HAP-1 (cell line): Measurements from ENCODE around the gene GNAZ.
A peak's percentile ranks its signal among the peaks of the same experiment; 100 is the strongest.

ENCODE experiments used
- DNase-seq, 2 experiments: peaks; one replicate each; pipeline ENCODE4 v3.0.0-alpha.2; 2016 to 2020; ENCODE audit warnings: low spot score in 2 of 2
- H3K27me3 ChIP-seq: fragments of 250-450 bp; sonication (Bioruptor Pico); 2 replicates; pipeline ENCODE4 v1.5.1; 2020; ENCODE audit warnings: low read depth, mild to moderate bottlenecking, moderate library complexity
- H3K36me3 ChIP-seq: fragments of 250-450 bp; sonication (Bioruptor Pico); replicated peaks from 2 replicates; pipeline ENCODE4 v1.5.1; 2020; ENCODE audit warnings: mild to moderate bottlenecking
- H3K4me1 ChIP-seq: fragments of 250-450 bp; sonication (Bioruptor Pico); 2 replicates; pipeline ENCODE4 v1.5.1; 2020; ENCODE audit warnings: mild to moderate bottlenecking
- H3K4me3 ChIP-seq: fragments of 250-450 bp; sonication (Bioruptor Pico); 2 replicates; pipeline ENCODE4 v1.5.1; 2020; ENCODE audit warnings: mild to moderate bottlenecking, moderate library complexity
- H3K9me3 ChIP-seq: fragments of 250-450 bp; sonication (Bioruptor Pico); 2 replicates; pipeline ENCODE4 v1.5.1; 2020; ENCODE audit warnings: mild to moderate bottlenecking, moderate library complexity
- in situ Hi-C: fragments of 300-500 bp; cut with MboI; formaldehyde crosslinking; loops from 3 replicates; pipeline ENCODE4 v1.14.3; 2020; ENCODE audit warnings: low sequenced_read_pairs, inconsistent platforms, mixed read lengths

The GNAZ gene

DNA sequence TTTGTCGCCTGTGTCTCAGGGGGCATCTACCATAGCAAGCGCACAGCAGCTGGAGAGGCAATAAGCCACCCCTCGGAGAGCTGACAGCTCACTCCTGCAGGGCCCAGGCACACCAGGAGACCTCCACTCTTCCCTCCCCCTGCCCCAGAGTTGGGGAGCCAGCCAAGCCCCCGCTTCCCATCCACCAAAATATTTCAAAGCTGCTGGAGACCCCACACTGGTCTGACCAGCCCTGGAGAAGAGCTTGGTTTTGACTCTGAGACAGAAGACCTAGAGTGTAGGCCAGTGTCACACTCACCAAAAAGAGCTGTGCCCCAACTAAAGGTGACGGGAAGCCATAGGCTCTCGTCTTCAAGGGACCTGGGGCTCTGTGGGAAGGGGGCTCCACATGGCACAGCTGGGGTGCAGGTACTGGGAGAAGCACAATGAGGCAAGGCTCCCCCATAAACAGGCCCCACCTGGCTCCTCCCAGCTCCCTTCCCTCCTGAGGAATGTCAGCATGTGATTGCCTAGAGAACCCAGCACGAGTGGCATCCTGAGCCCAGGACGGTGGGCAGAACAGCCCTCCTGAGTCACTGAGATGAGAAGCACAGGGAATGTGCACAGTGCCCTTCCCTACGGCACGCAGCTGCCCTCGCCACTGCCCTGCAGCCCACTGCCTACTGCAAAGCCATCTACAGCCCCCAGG is 5.8 kb upstream of the GNAZ start:
- peaks cover 3% of the 10 kb centered on the region; the same call in 1 of the 2 replicates for H3K4me1 ChIP-seq
- in situ Hi-C loops = no loop called here
- H3K4me3 ChIP-seq = no peak overlapping the region
- peak in 1 of 2 experiments; percentile 4 for DNase-seq
- H3K9me3 ChIP-seq = no peaks in the 10 kb centered on the region
- H3K36me3 ChIP-seq = no peaks in the 10 kb centered on the region
- H3K27me3 ChIP-seq = no peaks in the 10 kb centered on the region

DNA sequence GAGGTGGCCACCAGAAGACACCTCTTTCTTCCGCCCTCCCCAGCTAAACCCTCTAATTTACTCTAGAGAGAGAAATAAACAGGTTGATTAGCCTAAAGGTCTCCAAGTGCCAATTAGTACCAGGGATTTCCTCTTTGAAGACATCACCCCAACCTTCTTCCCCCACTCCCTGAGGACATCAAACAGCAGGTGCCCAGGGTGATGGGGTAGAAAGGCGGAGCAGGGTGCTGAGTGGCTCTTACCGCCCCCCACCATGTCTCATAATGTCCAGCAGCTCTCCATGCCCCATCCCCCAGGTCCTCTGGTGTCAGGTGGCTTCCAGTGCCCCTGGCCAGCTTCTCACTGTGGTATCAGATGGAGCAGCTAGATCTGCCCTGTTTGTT is 5.3 kb upstream of the GNAZ start:
- no peaks in the 10 kb centered on the region for H3K36me3 ChIP-seq
- H3K4me1 ChIP-seq = peaks cover 6% of the 10 kb centered on the region; the same call in 1 of the 2 replicates
- no peaks in the 10 kb centered on the region for H3K27me3 ChIP-seq
- H3K9me3 ChIP-seq = no peaks in the 10 kb centered on the region
- in situ Hi-C loops = no loop called here
- peak in 1 of 2 experiments; percentile 3 for DNase-seq
- no peak overlapping the region for H3K4me3 ChIP-seq

DNA sequence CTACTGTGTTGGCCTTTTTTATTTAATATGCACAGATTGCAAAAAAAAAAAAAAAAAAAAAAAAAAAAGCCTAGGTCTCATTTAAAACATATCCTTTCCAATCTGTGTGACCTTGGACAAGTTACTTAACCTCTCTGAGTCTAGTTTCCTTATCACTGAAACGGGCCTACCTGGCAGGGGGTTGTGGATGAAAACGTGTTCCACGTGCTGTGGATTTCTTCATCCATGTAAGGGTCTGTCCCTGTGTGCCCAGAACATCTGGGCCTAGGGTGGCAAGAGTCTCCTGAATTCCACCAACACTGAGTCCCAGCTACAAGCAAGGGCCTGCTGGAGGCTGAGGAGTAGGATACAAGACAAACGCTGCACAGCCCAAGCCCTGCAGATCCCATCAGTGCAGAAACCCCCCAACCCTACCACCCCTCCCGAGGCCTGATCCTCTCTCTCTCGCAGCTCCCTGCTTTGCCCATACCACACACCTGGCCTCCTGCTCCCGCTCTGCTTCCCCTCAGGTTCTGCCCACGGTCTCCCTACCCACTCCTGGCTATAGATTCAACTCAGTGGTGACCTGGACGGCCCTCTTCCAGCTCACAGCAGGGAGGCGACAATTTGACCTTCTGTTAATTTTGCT is 4.7 kb upstream of the GNAZ start:
- in situ Hi-C loops = no loop called here
- H3K4me1 ChIP-seq = peaks cover 6% of the 10 kb centered on the region; the same call in 1 of the 2 replicates

DNA sequence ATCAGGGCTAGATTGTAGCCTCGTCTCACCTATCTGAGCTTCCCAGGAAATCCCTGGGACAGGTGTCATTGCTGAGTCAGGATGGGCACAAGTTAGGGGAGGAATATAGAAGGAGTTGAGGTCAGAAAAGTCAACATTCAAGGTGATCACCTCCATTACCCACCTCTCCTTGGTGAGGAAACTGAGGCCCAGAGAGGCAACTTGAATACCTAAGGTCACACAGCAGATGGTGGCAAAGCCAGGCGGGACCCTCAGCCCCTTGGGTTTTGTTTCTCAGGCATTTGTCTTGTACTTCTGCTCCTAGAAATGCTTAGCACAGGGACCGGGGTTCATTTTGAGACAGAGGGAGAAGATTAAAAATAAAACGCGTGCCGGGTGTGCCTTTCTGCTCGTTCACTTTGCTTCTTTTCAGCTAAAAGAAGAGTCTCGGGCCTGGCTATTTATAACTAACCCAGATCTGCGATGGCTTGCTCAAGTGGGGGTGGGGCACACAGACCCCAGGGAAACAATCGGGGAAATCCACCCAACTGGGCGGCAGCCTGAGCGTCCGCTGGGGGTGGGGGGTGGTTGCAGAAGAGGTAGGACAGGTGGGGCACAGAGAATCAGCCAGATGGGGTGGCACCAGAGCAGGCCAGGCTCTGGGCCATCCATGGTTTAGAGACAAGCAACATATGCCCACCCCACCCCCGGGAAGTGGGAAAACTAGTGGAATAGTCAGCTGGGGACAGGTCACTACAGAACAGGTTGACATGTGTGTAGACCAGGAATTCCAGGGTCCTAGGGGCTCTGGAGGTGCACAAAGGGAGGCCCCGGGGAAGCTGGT is 3.9 kb upstream of the GNAZ start:
- Histone ChIP-seq H3K4me1 (peaks cover 8% of the 10 kb centered on the region), H3K4me3 (no peak overlapping the region), H3K9me3 (no peaks in the 10 kb centered on the region), H3K36me3 (no peaks in the 10 kb centered on the region), H3K27me3 (no peaks in the 10 kb centered on the region)
- in situ Hi-C loops = no loop called here
- DNase-seq = peak in 1 of 2 experiments; percentile 4

More for the DNA sequence above, 4.7 kb upstream of the GNAZ start:
- Histone ChIP-seq H3K36me3 (no peaks in the 10 kb centered on the region), H3K27me3 (no peaks in the 10 kb centered on the region), H3K9me3 (no peaks in the 10 kb centered on the region), H3K4me3 (no peak overlapping the region)
- DNase-seq = peak in 1 of 2 experiments; percentile 6

DNA sequence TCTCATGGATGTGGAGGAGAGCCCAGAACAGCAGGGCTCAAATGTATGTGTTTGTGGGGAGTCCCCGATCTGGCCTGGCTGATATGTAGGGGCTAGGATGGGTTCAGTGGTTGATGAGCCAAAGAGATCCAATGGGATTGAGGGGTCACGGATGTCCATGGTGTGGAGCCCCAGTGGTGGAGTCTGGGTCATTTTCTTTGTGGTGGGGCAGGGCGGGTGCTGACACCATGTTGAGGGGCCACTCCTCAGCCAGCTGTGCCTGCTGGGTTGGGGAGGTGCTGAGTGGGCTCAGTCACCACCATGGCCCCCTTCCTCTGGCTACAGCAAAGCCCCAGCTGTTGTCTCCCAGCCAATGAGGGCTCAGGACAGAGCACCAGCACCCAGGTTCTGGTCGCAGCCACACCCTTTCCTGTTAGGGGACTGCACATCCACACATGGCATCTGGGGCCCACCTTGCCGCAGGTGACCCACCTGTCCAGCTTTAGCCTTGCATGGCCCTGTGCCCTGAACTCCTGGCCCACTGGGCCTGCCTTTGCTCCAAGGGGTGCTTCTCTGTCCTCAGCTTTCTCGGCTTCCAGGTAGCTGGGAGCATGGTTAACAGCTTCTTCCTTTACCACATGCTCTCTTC is 3.2 kb upstream of the GNAZ start:
- no peaks in the 10 kb centered on the region for H3K9me3 ChIP-seq
- no peaks in the 10 kb centered on the region for H3K36me3 ChIP-seq
- in situ Hi-C loops = no loop called here
- H3K4me1 ChIP-seq = peaks cover 15% of the 10 kb centered on the region
- H3K4me3 ChIP-seq = no peak overlapping the region
- peak in 1 of 2 experiments; percentile 3 for DNase-seq
- H3K27me3 ChIP-seq = no peaks in the 10 kb centered on the region

DNA sequence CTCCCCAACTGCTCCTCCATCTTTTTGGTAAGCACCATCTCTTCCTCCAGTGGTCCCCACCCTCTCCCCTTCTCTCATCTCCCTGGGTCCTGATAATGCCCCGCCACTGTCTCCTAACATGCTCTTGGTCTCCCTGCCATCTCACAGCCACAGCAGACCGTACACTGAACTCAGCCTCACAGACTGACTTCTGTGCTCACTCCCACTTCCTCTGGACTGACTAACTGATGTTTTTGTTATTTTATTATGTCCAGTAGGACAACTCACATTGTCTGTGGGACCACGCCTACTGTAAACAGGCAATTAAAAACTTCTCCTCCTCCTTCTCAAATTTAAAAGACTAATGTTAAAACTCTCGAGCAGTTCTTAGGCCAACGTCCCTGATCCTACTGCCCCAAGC is 2.6 kb upstream of the GNAZ start:
- in situ Hi-C loops = no loop called here
- Histone ChIP-seq H3K4me1 (peaks cover 16% of the 10 kb centered on the region), H3K27me3 (no peaks in the 10 kb centered on the region), H3K9me3 (no peaks in the 10 kb centered on the region), H3K4me3 (no peak overlapping the region), H3K36me3 (no peaks in the 10 kb centered on the region; the same call in 1 of the 2 replicates)
- DNase-seq = peak in 1 of 2 experiments; percentile 2

DNA sequence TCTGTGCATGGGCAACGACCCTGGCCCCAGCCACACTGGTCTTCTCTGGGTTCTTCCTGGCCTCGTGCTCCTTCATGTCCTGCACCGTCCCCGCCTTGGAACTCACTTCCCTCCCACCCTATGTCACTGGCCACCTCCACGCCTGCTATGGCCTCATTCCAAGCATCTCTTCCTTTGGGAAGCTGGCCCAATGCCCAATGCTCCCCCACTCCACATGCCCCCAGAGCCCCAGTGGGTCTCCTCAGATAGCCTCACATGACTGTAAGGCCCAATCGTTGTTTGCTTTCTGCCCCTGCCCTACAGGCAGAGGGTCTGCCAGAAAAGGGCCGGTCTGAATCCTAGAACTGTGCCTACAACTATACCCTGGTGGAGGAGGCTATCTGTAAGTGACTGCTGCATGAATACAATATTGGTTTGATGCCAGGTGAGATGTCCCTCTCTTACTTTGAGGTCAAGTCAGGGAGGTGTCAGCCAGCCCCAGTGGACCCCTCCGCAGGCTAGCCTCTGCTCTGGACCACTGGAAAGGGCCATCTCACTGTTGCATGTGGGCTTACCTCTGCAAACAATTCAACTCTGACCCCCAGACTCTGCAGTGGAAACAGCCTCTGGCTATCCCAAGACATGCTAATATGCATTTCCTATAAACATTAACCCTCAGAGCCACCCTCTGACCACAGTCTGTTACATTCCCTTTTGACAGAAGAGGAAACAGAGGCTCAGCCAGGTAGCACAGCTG is 2.1 kb upstream of the GNAZ start:
- peaks cover 16% of the 10 kb centered on the region for H3K4me1 ChIP-seq
- no peak overlapping the region for H3K4me3 ChIP-seq
- in situ Hi-C loops = no loop called here
- no peaks in the 10 kb centered on the region for H3K27me3 ChIP-seq
- DNase-seq = peak in 1 of 2 experiments; percentile 4
- H3K9me3 ChIP-seq = no peaks in the 10 kb centered on the region
- no peaks in the 10 kb centered on the region; the same call in 1 of the 2 replicates for H3K36me3 ChIP-seq

DNA sequence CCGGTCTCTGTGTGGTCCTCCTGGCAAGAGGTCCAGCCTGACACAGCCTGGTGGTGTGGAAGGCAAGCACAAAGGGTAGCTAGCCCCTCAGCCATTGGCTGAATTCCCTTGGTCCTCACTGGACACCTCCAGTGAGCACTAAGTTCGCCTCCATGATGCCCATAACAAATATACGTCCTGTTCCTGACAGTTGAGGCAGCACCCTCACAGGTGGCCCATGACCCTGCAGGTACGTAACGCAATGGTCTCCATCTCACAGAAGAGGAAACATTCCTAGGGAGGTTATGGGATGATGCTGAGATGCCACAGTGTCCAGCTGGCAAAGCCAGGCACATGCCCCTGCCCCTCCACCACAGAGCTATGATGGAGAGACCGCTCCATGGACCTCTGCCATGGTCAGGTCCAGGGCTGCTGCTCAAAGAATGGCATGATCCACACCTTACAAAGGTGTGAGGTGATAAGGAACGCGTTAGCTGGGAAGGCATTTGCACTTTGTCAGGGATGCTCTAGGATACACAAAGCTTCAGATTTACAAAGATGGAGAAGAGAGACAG is 1.4 kb upstream of the GNAZ start:
- H3K36me3 ChIP-seq = no peaks in the 10 kb centered on the region; the same call in 1 of the 2 replicates
- no peak for DNase-seq
- H3K4me1 ChIP-seq = peaks cover 16% of the 10 kb centered on the region
- no peak overlapping the region for H3K4me3 ChIP-seq
- H3K27me3 ChIP-seq = no peaks in the 10 kb centered on the region
- in situ Hi-C loops = no loop called here
- H3K9me3 ChIP-seq = no peaks in the 10 kb centered on the region

DNA sequence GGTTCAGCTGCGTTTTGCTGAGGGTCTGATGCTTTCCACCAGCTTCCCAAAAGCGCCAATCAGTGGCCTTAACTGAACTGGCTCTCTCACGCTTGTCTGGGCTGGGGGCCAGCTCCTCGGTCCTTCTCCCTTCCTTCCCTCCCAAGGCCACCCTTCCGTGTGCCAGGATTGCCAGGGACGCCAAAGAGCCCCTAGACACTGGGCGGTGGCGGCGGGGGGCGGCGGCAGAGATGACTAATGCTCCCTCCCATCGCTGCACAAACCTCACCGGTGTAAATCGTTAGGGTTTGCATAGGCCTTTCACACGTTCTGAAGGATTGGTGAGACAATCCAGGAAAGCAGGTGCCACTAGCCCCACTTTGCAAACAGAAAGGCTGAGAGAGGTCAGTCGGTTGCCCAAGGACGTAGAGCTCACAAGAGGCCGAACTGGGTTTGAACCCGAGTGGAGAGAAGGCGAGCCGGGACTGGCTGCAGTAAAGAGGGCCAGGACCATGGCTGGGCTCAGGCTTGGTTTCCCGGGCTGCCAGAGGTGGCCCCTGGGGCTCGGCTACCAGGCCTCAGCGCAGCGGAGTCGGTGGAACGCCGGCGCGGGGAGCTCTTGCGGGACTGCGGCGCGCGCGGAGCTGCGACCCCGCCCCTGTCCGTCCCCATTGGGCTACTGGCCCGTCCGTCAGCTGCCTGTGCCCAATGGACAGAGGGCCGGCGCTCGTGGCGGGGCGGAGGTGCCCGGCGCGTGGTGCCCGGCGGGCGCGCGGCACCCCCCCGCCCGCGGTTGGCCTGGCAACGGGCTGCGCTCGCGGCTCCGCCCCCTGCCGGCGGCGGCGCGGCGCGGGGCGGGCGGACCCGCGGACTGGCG is 589 bp upstream of the GNAZ start:
- Histone ChIP-seq H3K27me3 (no peaks in the 10 kb centered on the region), H3K4me3 (peak overlapping the region; percentile 52), H3K36me3 (no peaks in the 10 kb centered on the region; the same call in 1 of the 2 replicates), H3K4me1 (peaks cover 16% of the 10 kb centered on the region), H3K9me3 (no peaks in the 10 kb centered on the region)
- in situ Hi-C loops = no loop called here
- DNase-seq = peak; percentile 84 to 95

DNA sequence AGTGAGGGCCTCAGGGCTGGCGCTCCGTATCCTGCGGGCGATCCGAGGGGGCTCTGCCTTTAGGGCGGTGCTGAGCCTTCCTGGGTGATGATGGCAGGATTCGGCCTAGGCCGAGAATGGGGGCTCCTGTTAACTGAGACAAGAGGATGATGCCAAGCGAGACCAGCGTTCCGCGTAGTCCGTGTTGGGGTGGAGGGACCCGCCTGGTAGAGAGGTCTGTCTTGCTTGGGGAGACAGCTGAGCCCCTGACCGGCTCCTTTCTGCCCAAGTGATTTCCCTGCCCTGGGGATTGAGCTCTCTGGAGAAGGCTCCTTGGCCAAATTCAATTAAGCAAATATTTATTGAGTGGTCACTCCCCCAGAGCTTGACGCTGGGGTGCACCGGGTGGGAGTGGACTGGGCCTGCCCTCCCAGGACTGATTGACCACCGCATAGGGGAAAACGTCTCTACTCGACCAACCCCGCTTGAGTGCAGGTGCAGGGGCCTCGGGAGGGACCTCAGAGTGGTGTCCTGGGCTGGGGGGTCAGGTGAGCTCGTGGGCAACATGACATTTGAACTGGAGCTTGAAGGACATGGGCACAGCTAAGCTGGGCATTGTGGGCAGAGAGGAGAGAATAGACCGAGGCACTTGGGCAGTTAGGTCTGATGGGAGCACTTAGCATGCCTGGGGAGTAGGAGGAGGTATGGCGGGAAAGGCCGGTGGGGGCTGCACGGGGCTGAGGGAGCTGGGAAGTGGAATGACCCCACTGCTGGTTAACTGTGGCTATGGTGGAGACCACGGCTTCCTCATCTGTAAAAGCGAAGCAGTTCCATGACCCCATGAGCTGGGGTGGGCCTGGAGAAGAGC is 1.1 kb downstream of the GNAZ start:
- H3K4me3 ChIP-seq = peak overlapping the region; percentile 75
- H3K9me3 ChIP-seq = no peaks in the 10 kb centered on the region
- no peaks in the 10 kb centered on the region for H3K27me3 ChIP-seq
- peaks cover 16% of the 10 kb centered on the region for H3K4me1 ChIP-seq
- H3K36me3 ChIP-seq = no peaks in the 10 kb centered on the region; the same call in 1 of the 2 replicates
- in situ Hi-C loops = no loop called here
- DNase-seq = peak in 1 of 2 experiments; percentile 29

DNA sequence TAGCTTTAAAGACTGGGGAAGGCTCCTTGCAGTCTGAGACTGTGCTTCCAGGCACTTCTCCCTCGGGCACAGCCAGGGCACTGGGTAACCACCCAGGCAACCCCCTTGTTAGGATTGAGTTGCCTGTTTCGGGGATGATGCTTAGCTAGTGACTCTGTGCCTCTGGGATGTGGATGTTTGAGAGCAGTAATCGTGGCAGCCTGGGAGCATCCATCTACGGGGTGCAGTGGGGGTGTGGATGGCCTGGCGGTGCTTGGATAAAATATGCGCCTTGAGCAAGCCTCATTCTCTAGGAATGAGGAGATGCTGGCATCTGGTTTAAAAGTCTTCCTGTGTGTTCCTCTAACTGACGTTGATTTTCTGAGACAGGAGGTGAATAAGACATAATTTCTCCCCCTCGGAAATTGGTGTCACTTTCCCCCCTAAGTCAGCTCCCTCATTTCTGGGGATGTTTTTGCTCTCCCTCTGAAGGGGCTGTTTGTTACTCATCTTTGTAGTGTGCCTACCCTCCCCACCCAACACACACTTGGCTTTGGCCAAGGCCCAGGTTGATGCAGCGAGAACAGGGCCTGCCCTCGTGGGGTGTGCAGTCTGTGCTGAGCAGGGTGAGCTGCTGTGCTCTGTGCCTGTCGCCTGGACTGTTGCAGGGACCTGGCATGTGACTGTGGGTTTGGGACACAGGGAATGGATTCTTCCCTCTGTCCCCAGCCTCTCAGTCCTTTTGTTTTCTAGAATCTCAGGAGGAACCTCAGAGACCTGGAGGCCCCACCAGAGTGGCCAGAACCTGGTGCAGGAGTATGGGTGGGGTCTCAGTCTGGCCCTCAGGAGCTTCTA is 2.0 kb downstream of the GNAZ start:
- no peak for DNase-seq
- H3K9me3 ChIP-seq = no peaks in the 10 kb centered on the region
- H3K27me3 ChIP-seq = no peaks in the 10 kb centered on the region
- in situ Hi-C loops = no loop called here
- H3K4me1 ChIP-seq = peaks cover 16% of the 10 kb centered on the region
- H3K4me3 ChIP-seq = no peak overlapping the region; the same call in 1 of the 2 replicates
- no peaks in the 10 kb centered on the region; the same call in 1 of the 2 replicates for H3K36me3 ChIP-seq
